Activated T-cell treated with anti-CD3 and anti-CD28 coated beads for 24 hours (primary cell): ENCODE data around the gene AMDHD2.
"Not testable (repeated sequence)": the region's sequence is repeated elsewhere in the genome, so short reads cannot be mapped to it uniquely, and the experiment has no call there.

Experiments used
- DNase-seq: peaks from one replicate; pipeline ENCODE4 v3.0.0-alpha.2; 2020; ENCODE audit warnings: low read depth

AMDHD2 gene

GRCh38 chr16:2517954-2518605 is 2.1 kb upstream of the AMDHD2 start:
- no peak for DNase-seq

DNA sequence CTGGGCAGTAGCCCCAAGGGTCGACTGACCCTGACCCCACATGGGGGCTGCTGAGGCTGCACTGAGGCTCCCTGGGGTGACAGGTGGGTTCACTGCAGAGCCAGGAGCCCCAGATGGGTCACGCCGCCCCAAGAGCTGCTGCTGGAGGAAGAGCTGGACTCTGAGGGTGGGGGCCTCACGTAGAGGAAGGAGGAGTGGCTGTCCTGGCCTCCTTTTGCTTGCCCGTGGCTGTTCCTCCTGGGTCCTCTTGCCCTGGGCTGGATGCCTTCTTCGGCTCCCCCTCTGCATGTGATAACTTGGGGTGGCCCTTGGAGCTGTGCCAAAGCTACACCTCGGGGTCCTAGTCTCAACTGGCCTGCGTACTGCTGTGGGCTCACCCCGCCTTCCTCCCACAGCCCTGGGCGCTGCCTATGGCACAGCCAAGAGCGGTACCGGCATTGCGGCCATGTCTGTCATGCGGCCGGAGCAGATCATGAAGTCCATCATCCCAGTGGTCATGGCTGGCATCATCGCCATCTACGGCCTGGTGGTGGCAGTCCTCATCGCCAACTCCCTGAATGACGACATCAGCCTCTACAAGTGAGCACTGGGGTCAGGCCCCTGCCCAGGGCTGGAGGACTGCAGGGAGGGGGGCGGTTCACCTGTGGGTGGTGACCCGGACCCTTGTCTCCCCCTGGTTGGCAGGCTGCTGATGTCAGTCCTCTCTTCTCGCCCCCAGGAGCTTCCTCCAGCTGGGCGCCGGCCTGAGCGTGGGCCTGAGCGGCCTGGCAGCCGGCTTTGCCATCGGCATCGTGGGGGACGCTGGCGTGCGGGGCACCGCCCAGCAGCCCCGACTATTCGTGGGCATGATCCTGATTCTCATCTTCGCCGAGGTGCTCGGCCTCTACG is 1.1 kb upstream of the AMDHD2 start:
- DNase-seq: no peak

DNA sequence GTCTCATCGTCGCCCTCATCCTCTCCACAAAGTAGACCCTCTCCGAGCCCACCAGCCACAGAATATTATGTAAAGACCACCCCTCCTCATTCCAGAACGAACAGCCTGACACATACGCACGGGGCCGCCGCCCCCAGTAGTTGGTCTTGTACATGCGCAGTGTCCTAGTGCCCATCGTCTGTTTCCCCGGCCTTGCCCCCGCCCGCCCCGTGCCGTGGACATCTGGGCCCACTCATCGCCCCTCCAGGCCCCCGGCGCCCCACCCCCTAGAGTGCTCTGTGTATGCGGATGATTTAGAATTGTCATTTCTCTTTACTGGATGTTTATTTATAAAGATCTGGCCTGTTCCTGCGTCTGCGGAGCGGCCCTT is 475 bp upstream of the AMDHD2 start:
- DNase-seq: no peak

- DNase-seq: no peak
Measured at GRCh38 chr16:2520784-2521531, 787 bp downstream of the AMDHD2 start.

- DNase-seq: no peak
Measured at GRCh38 chr16:2523801-2524231, 3.6 kb downstream of the AMDHD2 start.

GRCh38 chr16:2524339-2524938 is 4.3 kb downstream of the AMDHD2 start:
- no peak for DNase-seq

- DNase-seq: no peak
Measured at GRCh38 chr16:2526135-2526534, 6.0 kb downstream of the AMDHD2 start.

GRCh38 chr16:2527071-2527783 is 7.1 kb downstream of the AMDHD2 start:
- no peak for DNase-seq

GRCh38 chr16:2527784-2528100 is 7.6 kb downstream of the AMDHD2 start:
- DNase-seq: no peak

DNA sequence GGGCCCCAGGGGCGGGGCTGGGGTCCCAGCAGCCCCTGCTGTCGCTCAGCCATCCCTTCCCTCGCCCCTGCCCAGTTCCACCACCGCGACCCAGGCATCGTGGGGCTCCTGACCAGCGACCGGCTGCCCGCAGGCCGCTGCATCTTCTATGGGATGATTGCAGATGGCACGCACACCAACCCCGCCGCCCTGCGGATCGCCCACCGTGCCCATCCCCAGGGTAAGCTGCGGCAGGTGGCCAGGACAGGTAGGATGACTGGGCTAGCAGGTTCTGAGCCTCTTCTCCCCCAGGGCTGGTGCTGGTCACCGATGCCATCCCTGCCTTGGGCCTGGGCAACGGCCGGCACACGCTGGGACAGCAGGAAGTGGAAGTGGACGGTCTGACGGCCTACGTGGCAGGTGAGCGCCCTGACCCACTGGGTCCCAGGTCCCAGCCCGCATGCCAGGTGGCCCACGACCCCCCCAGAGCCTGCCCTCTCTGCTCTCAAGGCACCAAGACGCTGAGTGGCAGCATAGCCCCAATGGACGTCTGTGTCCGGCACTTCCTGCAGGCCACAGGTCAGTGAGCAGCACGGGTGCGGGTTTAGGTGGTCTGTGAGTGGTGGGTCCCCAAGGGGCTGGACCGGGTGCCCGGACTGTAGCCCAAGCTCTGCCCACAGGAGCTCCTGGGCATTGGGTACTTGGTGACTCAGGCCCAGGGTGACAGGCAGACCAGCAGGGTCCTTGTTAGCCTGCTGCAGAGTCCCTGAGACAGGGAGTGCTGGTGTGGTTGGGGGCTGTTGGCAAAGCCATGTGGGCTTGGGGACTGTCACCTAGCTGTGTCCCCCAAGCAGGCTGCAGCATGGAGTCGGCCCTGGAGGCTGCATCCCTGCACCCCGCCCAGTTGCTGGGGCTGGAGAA is 8.2 kb downstream of the AMDHD2 start:
- DNase-seq: no peak

DNA sequence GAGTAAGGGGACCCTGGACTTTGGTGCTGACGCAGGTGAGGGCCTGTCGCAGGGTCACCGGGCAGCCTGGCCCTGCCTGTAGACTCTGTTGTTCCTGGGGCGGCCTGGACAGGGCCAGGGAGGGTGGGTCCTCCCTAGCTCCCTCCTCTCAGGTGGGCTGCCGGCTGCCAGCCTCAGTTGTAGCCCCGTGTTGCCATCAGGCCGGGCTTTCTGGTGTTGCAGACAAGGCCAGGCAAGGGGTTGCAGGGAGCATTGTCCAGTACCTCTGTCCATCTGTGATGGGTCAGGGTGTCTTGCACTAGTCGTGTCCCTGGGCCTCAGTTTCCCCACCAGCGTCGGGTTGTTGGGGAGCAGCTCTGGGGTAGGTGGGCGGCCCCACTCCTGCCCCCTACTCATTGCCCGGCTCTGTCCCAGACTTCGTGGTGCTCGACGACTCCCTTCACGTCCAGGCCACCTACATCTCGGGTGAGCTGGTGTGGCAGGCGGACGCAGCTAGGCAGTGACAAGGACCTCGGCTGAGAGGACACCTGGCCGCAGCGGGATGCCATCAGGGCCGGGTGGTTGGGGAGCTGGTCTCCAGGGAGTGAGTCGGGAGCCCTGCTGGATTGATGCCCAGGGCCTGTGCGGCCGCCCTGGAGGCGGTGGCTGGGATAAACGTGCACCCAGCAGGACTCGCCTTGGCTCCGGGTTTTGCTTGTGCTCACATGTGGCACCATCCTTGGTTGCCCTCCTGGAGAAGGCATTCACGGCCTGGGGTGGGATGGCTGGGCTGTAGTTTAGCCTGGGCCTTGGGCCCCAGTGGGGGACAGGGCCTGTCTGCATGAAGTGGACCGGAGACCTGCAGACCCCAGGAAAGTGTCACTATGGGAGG is 9.1 kb downstream of the AMDHD2 start:
- no peak for DNase-seq

- DNase-seq: no peak
Measured at GRCh38 chr16:2529961-2530628, 9.9 kb downstream of the AMDHD2 start.

- DNase-seq: no peak
Measured at GRCh38 chr16:2530629-2531318, 10.6 kb downstream of the AMDHD2 start.

DNA sequence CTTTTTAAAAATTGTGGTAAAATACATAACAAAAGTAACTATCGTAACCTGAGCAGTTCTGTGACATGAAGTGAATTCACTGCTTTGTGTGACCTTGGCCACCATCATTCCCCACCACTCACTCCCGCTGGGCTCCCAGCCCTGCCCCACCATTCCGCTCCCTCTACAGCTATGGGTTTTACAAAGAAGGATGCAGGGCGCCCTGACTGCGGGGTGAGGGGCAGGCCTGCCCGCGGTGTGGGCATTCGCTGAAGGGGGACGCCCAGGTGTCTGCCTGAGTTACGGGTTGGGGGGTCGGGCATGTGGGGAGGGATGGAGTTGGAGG is 11.2 kb downstream of the AMDHD2 start, which contains the start of gene CEMP1:
Gene CEMP1 (minus strand): TSS at position 38 of the 325 bp plus-strand sequence. CDS start 335 bp downstream, outside the sequence.
- no peak for DNase-seq

DNA sequence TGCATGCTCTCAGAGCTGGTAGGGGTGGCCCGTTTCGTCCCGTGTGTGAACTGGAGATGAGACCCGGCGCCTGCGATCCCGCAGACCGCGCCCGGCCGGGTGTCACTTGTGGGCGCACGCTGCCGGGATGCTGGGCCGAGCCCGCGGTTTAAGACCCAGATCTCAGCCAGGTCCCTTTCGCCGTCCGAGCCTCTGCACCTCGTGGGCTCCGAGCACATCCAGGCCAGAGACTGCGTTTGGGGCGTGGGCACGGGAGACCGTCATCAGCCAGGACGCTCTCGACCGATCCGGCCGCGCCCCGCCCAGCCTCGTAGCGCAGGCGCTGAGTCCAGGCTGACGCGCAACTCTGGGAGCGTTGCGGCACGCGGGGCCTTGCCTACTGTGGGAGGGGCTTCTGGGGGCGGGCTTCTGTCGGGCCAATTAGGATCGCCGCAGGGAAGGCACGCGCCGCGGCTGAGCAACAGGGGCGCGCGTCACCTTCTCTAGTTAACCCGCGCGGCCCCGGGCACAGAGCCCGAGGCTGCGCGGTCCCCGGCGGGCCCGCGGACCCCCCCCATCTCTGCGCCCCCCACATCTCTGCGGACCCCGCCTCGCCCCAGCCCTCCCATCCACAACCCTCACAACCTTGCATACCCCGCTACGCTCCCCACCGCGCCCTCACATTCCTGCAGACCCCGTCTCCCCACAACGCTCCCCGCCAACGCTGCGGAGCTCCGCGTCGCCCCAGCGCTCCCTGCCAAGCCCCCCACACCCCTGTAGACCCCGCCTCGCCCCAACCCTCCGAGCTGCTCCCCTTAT is 11.7 kb downstream of the AMDHD2 start:
- DNase-seq: peak; percentile 97

DNA sequence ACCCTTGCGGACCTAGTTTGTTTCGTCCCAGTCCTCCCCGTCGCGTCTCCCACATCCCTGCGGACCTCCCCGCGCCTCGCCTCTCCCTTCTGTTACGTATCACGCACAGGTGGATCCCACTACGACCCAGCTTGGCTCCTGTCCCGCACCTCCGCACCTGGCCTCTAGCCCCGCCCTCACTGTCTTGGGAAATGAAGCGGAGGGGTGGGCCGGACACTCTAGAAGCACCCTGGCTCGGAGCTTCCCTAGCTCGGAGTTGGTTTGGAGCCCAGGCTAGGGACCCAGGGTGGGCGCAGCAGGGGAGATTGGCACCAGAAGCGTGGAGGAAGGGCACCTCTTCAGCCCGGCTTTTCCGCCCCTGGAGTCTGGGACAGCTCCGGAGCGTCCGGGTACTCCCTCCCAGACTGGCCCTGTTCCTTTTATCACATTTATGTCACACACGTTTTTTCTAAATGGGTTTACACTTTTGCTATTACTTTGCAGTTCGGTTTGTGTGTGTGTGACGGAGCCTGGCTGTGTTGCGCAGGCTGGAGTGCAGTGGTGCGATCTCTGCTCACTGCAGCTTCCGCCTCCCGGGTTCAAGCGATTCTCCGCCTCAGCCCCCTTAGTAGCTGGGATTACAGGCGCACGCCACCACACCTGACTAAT is 12.4 kb downstream of the AMDHD2 start:
- peak; percentile 47 for DNase-seq

DNA sequence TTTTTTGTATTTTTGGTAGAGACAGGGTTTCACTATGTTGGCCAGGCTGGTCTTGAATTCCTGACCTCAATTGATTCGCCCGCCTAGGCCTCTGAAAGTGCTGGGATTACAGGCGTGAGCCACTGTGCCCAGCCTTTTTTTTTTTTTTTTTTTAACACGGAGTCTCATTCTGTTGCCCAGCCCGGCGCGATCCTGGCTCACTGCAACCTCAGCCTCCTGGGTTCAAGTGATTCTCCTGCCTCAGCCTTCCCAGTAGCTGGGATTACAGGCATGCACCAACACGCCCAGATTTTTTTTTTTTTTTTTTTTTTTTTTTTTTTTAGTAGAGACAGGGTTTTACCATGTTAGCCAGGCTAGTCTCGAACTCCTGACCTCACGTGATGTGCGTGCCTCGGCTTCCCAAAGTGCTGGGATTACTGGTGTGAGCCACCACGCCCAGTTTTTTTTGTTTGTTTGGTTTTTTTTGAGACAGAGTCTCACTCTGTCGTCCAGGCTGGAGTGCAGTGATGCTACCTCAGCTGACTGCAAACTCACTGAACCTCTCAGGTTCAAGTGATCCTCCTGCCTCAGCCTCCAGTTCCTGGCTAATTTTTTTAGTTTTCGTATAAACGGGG is 13.1 kb downstream of the AMDHD2 start:
- DNase-seq: not testable (repeated sequence)
